GM21360 (cell line): ENCODE measurements around the gene GBX2.
"Not testable (repeated sequence)": the region's sequence is repeated elsewhere in the genome, so short reads cannot be mapped to it uniquely, and the experiment has no call there.

ENCODE experiments used
- ATAC-seq: cut with Tn5 transposase; IDR thresholded peaks from one replicate; pipeline ENCODE4 v1.9.1; 2021; ENCODE audit warnings: mild to moderate bottlenecking, moderate library complexity; ENCODE audit not compliant: unreplicated experiment

The GBX2 gene

DNA sequence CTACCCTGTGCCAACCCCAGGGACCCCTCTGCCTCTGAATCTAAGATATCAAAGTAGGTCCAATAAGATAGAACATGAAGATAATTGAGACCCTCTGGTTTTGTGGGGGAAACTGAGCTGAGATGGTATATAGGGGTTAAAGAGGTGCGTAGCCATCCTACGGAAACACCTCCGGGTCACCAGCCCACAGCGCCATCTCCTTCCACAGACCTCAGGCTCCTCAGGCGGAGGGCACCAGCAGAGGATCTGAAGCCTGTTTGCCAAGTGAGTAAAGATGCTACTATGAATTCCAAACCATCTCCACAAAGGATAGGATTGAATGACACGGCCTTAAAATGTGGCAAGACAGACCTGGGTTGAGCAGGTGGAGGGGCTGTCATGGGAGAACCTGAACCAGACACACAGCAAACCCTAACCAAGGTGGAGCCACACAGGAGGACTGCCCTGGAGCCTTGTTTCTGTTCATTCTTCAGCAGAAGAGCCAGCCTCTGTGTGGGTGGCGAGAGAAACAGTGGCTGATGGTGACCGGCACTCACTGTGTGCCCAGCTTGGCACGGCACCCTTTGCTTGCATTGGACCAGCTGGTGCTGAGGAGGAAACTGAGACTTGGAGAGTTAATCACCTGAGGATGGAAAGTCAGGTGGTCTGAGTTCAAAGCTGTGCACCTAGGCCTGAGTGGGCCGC lies 10.2 kb downstream of the GBX2 start:
- ATAC-seq, result no peak

GRCh38 chr2:236157366-236157765 lies 10.8 kb downstream of the GBX2 start:
- ATAC-seq, result no peak

GRCh38 chr2:236156860-236157194 lies 11.4 kb downstream of the GBX2 start:
- no peak for ATAC-seq

DNA sequence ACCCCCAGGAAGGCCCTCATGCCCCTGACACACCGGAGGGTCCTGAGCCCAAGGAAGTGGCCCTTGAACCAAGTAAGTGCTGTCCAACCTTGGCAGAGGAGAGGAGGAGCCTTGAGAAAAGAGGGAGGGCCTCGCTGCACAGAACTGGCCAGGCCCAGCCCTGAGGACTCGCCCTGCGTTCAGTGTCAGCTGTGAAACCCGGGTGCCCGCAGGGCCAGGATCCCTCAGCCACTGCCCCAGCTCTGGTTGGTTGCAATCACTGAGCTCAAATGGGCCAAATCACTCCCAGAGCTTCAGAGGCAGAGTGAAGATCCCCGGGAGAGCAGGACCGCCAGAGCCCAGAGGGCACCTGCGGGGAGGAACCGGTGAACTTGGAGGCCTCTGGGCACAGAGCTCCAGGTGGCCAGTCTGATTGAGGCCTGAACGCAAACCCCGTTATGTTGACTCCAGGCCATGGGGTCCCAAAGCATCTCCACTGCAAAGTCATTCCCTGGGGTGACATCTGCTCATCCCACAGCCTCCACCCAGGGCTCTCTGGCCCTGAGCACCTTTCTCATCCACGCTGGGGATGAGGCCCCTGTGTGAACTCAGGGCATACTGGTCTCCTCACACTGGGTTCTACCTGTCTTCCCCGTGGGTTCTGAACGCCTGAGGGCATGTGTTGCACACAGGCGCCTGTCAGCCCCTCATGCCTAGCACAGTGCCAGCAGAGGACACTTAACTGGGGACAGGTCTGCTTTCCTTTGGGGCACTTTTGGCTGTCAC lies 11.9 kb downstream of the GBX2 start:
- no peak for ATAC-seq

DNA sequence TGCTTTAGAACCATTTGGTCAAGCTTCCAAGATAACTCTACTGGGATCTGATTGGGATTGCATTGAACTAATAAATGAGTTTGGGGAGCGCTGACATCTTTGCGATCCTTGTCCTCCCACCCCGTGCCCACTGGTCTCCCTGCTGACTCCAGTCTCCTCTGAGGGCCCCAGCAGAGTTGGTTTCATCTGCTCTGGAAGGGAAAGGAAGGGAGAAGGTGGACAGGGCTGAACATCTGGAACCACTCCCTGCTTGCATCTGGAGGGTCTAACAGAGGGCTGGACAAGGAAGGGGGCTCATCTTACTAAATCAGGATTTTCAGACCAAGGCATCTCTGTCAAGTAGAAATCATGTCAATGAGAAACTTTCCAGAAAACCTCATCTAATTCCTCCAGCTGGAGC lies 12.8 kb downstream of the GBX2 start:
- ATAC-seq, result no peak

DNA sequence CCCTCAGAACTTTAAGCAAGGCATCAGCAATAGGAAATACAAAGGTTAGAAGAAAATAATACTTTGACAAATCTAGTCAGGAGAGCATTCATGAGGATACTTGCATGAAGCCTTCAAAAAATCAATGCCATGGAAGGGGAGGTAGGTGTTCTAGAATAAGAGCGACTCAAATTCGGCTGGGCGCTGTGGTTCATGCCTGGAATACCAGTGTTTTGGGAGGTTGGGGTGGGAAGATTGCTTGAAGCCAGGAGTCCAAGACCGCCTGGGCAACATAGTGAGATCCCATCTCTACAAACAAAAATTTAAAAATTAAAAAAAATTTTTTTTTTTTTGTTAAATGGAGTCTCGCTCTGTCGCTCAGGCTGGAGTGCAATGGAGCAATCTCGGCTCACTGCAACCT lies 21.8 kb downstream of the GBX2 start:
- ATAC-seq, result no peak

- no peak for ATAC-seq
Observed at GRCh38 chr2:236143811-236144210, 24.4 kb downstream of the GBX2 start.

DNA sequence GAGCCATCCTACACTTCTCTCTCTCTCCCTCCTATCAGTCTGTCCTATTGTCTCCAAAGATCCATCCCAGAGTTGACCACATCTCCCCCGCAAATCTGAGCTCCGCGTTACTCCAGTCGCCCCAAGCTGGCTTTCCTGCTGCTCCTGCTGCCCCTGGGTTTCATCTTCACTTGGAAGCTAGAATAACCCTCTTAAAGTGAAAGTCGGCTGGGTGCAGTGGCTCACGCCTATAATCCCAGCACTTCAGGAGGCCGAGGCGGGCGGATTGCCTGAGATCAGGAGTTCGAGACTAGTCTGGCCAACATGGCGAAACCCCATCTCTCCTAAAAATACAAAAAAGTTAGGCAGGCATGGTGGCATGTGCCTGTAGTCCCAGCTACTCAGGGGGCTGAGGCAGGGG lies 26.6 kb downstream of the GBX2 start:
- ATAC-seq, result not testable (repeated sequence)

DNA sequence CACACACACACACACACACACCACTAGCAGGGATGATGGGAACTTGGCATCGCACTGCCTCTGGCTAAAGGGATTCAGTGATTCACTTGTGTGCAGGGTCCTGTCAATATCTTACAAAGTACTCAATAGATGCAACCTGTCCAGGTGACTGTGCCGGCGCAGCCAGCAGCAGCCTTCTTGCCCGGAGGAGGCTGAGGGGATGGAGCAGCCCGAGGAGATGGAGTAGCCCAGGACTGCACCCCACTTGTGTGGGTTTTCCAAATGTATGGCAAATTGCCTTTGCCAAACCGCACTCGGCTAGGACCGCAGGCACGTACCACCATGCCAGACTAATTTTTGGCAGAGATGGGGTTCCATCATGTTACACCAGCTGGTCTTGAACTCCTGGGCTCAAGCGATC lies 31.1 kb downstream of the GBX2 start:
- no peak for ATAC-seq

- ATAC-seq, result no peak
Observed at GRCh38 chr2:236136538-236136937, 31.6 kb downstream of the GBX2 start.

GRCh38 chr2:236133410-236134012 lies 34.7 kb downstream of the GBX2 start:
- ATAC-seq, result no peak

DNA sequence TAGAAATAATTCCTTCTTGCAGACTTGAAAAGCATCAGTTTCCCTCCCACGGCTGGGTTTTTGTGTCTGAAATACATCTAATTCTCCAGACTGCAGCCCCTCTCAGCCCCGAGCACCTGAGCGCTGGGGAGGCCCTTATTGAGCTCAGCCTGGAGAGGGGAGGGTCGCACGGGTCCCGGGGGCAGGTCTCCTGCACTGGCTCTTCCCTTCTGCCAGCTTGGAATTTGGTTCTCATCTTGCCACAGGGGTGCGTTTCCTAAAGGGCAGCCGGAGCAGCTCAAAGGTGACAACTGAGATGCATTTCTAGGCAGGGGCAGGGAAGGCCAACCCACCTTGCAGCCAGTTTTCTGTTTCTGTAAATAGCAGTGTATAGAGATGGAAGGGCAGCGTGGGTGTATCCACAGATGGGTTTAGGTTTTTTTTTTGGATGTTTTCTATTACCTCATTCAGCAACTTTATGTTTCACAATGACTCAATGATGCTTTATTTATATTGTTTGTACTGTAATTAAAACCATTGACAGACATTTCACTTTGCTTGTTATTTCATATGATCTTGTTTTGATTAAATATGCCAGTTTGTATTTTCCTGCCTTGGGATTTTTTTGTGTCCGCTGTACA lies 37.0 kb downstream of the GBX2 start:
- no peak for ATAC-seq

GRCh38 chr2:236130349-236130998 lies 37.7 kb downstream of the GBX2 start:
- no peak for ATAC-seq

DNA sequence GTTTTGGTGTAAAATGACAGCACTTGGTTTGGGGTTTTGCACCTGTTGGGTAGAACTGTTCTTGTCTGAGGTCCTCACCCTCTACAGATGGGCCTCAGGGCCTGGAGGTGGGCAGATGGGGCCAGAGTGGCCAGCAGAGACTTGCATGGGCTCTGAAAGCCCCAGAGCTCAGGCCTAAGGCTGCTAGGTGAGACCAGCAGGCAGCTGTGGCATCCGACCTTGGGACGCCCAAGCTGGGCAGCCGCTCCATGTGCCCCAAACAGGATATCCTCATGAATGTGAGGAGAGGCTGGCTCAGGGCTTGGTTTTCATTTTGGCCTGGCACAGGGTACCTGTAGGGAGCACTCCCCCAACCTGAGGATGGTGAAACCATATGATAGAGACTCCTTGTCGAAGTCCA lies 38.3 kb downstream of the GBX2 start:
- ATAC-seq, result no peak

DNA sequence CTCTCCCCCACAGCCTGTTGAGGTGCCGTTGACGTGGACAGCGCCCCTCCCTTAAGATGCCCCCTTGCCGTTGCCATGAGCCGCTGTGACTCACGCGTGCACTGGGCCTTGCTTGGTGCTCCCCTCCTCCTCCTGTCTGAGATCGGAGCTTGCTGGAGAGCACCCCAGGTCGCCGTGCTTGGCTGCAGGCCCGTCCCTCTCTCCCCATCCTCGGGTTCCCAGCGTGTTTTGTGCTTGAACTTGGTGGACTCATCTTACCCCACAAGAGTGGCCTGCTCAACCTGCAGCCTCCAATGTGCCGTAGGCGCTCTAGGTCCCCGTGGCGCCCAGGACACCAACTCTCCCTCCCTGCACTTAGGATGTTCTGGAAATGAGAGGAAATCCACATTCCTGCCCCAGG lies 39.9 kb downstream of the GBX2 start:
- no peak for ATAC-seq

GRCh38 chr2:236127010-236127409 lies 41.2 kb downstream of the GBX2 start:
- ATAC-seq, result no peak

- no peak for ATAC-seq
Observed at GRCh38 chr2:236125541-236125940, 42.6 kb downstream of the GBX2 start.

- no peak for ATAC-seq
Observed at GRCh38 chr2:236124182-236124893, 43.8 kb downstream of the GBX2 start.

DNA sequence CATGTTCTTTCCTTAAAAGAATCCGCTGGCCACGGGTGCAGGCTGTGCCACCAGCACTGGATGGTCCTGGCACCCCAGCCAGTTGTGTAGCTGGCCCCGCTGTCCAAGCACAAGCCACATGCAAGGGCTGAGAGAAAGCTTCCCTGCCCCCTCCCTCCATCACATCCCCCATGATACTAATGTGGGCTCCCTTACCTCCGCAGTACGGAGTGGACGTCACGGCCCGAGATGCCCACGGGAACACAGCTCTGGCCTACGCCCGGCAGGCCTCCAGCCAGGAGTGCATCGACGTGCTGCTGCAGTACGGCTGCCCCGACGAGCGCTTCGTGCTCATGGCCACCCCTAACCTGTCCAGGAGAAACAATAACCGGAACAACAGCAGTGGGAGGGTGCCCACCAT lies 44.5 kb downstream of the GBX2 start:
- ATAC-seq, result no peak

DNA sequence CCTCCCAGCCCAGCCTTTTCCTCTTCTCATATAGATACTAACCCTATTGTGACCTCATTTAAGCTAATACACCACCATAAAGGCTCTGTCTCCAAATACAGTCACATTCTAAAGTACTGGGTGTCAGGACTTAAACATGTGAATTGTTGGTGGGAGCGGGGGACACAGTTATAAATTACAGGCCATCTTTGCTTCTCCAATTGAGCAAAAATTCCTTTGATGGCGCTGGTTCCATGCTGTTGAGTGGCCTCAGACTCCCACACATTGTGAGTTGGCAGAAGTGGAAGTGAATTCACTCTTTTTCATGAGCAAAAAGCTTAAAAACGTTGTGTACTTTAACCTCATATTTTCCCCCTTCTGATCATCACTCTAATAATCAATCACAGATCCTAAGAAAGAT lies 46.0 kb downstream of the GBX2 start:
- no peak for ATAC-seq

DNA sequence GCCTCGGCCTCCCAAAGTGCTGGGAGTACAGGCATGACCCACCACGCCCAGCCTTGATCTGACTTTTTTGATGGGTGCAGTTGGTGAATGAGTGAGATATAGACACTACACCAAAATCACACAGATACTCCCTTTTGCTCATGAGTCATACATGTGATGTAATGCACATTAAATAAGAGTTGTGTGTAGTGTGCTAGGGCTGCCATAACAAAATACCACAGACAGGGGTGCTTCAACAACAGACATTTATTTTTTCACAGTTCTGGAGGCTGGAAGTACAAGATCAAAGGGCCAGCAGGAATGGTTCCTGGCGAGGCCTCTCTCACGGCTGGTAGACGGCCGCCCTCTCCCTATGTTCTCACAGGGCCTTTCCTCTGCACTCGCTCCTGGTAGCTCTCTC lies 46.6 kb downstream of the GBX2 start:
- ATAC-seq, result no peak
